Activated naive CD8-positive, alpha-beta T cell treated with anti-CD3 and anti-CD28 coated beads, Interleukin-2, amount 10 ng/mL, durations not matched to agents 7 days and 5 days (primary cell): Measurements from ENCODE around the gene POLQ. TPM values are rescaled to one million over a fixed set of nuclear protein-coding genes. Genes with fewer than 3 reads are reported as not detected.
"Not testable (repeated sequence)": the region's sequence is repeated elsewhere in the genome, so short reads cannot be mapped to it uniquely, and the experiment has no call there.

ENCODE experiments used
- ATAC-seq: fragments of 150-1000 bp; cut with Tn5 transposase; one replicate; pipeline ENCODE4 v1.10.0; 2021; ENCODE audit warnings: low read depth, moderate library complexity
- POLR2A ChIA-PET: fragments of 350-600 bp; sonication (Branson Sonifier 250); formaldehyde crosslinking; loops from one replicate; lab custom pipeline; 2021; ENCODE audit warnings: antibody characterized with exemption; lab: Charles Lee
- DNase-seq: peaks from one replicate; pipeline ENCODE4 v3.0.0; 2021
- H3K27ac Mint-ChIP-seq: one replicate; pipeline ENCODE4 v1.8.0; 2022; ENCODE audit warnings: mild to moderate bottlenecking, mixed read lengths
- H3K27me3 Mint-ChIP-seq: one replicate; pipeline ENCODE4 v1.8.0; 2022; ENCODE audit warnings: mild to moderate bottlenecking, moderate library complexity, mixed read lengths
- H3K36me3 Mint-ChIP-seq: one replicate; pipeline ENCODE4 v1.8.0; 2021; ENCODE audit warnings: mild to moderate bottlenecking, mixed read lengths
- H3K4me1 Mint-ChIP-seq: one replicate; pipeline ENCODE4 v1.8.0; 2021; ENCODE audit warnings: mixed read lengths
- H3K4me3 Mint-ChIP-seq: one replicate; pipeline ENCODE4 v1.8.0; 2022; ENCODE audit warnings: mild to moderate bottlenecking, moderate library complexity, mixed read lengths
- H3K9me3 Mint-ChIP-seq: one replicate; pipeline ENCODE4 v1.8.0; 2021; ENCODE audit warnings: mixed read lengths
- total RNA-seq, 2 experiments: library from RNA; stranded (reverse); gene quantifications; one replicate each; pipeline ENCODE4 v1.2.3, GENCODE V29; 2021

Gene POLQ
- total RNA-seq, 2 experiments from 2014 or later: 22.3 to 25.9 TPM

DNA sequence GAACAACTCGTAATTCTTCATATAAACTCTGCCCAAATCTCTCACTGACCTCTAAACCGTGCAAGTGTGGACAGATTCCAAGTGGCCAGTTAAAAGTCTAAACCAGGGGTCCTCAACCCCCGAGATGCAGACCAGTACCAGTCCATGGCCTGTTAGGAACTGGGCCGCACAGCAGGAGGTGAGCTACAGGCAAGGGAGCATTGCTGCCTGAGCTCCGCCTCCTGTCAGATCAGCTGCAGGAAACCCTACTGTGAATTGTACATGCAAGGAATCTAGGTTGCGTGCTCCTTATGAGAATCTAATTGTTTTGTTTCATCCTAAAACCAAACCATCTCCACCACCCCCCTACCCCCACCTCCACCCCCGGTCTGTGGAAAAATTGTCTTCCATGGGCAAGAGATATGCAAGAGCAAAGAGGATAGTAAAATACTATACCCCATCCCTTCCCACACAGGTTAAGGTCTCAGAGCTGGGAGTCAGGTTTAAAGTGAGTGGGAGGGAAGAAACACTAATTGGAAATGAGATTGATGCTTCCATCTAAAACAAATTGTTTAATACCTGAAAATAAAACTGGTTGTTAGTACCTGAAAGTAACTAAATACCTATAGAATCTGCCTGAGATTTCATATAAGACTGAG, 54.0 kb downstream of the POLQ start:
- Mint-ChIP-seq H3K9me3 (no peaks in the 10 kb centered on the region), H3K4me3 (no peak overlapping the region), H3K36me3 (peaks cover 42% of the 10 kb centered on the region), H3K4me1 (no peaks in the 10 kb centered on the region), H3K27me3 (no peaks in the 10 kb centered on the region), H3K27ac (no peak overlapping the region)
- DNase-seq (no peak), ATAC-seq (no peak)
- POLR2A ChIA-PET: no interaction called here

DNA sequence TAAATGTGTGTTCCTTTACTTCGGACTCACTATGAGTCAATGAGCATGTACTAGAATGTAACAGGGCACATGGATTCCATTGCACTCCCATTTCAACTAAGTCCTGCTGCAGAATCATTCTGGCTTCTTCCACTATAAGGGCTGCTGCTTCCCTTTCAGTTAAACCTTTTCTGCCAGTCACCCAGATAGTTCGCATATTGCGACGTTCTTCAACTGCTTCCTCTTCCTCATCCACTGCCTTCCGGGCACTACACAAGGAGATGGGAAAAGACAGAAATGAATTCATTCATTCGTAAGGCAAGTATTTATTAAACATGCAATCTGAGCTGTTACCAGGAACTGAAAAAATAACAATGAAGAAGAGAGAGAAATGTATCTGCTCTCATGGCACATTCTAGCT, 55.6 kb downstream of the POLQ start:
- Mint-ChIP-seq H3K27me3 (no peaks in the 10 kb centered on the region), H3K4me1 (no peaks in the 10 kb centered on the region), H3K36me3 (peaks cover 37% of the 10 kb centered on the region), H3K27ac (no peak overlapping the region), H3K4me3 (no peak overlapping the region), H3K9me3 (no peaks in the 10 kb centered on the region)
- no peak for ATAC-seq
- POLR2A ChIA-PET: no interaction called here
- DNase-seq: no peak

DNA sequence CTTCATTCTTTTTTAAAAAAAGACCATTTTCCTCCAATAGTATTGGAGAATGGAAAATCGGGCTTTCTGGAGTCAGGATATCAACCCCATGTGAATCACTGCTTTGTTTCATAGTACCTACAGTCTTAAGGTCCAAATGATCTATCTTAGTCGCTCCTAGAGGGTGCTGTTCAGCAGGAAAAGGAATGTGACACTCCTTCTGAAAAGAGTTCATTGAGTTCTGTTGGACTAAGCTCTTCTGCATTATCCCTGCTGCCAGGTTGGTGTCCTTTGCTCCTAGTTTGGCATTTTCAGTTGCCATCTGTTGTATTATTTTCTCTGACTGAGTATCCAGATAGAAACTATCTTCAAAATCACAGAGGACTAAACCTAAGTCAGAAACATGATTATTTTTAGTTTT, 57.2 kb downstream of the POLQ start:
- Mint-ChIP-seq H3K4me3 (no peak overlapping the region), H3K36me3 (peaks cover 35% of the 10 kb centered on the region), H3K27ac (no peak overlapping the region), H3K4me1 (no peaks in the 10 kb centered on the region), H3K9me3 (no peaks in the 10 kb centered on the region), H3K27me3 (no peaks in the 10 kb centered on the region)
- DNase-seq (no peak), ATAC-seq (no peak)
- POLR2A ChIA-PET: interaction anchor here (0.7 kb wide), 1 partner anchor 33 kb away, joined by 5 read pairs; no protein-coding TSS in a partner anchor

DNA sequence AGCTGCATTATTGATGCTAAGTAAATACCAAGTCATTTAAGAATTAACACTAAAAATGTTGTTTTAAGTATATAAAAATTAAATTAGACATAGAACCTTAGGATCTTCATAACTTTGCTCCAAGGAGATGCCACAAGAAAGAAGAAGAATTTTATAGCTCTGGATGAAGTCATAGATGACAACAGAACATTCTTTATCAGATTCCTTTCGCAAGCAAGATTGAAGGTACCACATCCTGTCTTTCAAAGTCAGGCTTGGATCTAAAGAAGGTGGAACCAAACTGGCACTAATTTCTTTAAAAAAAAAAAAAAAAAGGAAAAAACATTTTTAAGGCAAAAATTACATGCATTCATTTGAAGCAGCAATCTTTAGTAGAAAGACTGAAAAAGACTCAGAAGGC, 62.5 kb downstream of the POLQ start:
- H3K4me3 Mint-ChIP-seq: no peak overlapping the region
- no peaks in the 10 kb centered on the region for H3K9me3 Mint-ChIP-seq
- no peaks in the 10 kb centered on the region for H3K4me1 Mint-ChIP-seq
- H3K27ac Mint-ChIP-seq: no peak overlapping the region
- POLR2A ChIA-PET: no interaction called here
- H3K36me3 Mint-ChIP-seq: peaks cover 37% of the 10 kb centered on the region
- no peaks in the 10 kb centered on the region for H3K27me3 Mint-ChIP-seq
- no peak for ATAC-seq
- no peak for DNase-seq

DNA sequence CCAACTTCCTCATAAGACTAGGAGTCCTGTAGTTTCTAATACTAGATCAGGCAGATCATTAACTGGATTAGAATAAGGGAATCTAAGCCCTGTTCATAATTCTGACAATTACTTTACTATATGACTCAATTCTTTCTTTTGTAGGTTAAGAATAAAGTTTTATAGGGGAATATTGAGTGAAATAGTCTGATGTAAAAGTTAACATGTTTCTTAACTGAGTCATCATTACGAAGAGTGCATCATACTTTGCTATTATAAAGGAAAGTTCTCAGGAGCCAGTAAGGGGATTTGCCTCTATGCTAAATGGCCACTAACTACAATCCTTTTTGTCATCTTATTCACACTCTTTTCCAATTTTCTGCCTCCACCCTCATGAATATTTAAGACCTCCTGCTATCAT, 63.1 kb downstream of the POLQ start:
- Mint-ChIP-seq H3K9me3 (no peaks in the 10 kb centered on the region), H3K27me3 (no peaks in the 10 kb centered on the region), H3K27ac (no peak overlapping the region), H3K4me3 (no peak overlapping the region), H3K4me1 (no peaks in the 10 kb centered on the region), H3K36me3 (peaks cover 39% of the 10 kb centered on the region)
- POLR2A ChIA-PET: no interaction called here
- DNase-seq (no peak), ATAC-seq (no peak)

DNA sequence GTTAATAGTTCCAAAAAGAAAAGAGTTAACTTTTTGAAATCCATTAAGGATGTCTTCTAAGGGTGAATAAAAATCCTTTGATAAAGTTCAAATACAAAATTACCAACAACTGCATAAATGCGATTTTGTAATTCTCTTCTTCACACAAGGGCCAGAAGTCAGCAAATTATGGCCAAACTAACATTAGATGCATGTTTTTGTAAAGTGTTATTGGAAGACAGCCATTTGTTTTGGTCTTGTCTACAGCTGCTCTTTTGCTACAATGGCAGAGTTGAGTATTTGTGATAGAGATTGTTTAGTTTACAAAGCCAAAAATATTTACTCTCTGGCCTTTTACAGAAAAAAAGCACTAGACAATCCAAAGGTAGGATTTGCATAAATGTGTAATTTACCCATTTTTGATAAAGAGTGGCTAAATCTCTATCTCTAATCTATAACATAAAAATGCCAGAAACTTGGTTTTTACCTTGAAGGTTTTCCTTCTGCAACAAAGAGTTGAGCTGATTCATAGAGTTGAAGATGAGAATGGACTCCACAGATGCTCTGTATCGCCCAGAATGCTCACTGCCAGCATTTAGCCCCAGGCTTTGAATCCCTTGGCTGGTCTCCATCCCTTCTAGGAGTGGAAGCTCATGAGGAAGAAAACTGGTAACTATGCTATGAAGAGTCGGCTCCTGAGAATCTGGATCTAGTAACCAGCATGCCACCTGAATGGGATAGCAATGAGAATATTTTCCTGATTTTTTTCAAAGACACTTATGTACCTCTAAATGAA, 64.5 kb downstream of the POLQ start:
- Mint-ChIP-seq H3K9me3 (no peaks in the 10 kb centered on the region), H3K4me1 (no peaks in the 10 kb centered on the region), H3K27ac (no peak overlapping the region), H3K4me3 (no peak overlapping the region), H3K36me3 (peaks cover 42% of the 10 kb centered on the region), H3K27me3 (no peaks in the 10 kb centered on the region)
- ATAC-seq: no peak
- no peak for DNase-seq
- POLR2A ChIA-PET: no interaction called here

DNA sequence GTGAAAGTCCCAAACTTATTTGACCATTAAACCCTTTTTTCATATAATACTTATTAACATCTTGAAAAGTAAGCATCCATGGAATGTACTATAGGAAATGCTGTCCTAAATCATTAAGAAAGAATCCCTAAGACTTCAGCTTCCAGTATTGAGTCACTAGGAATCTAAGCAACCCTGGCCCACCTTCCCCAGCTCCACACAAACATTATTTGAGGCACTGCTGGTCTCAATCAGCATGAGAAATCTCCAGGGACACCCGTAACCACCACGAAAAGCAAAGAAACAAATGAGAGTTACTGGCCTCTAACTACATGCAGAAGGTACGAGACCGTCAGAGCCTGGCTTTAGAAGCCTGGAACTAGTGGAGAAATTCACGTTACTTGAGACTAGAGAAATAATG, 68.2 kb downstream of the POLQ start:
- POLR2A ChIA-PET: no interaction called here
- peaks cover 58% of the 10 kb centered on the region for H3K36me3 Mint-ChIP-seq
- H3K9me3 Mint-ChIP-seq: no peaks in the 10 kb centered on the region
- no peaks in the 10 kb centered on the region for H3K27me3 Mint-ChIP-seq
- H3K4me1 Mint-ChIP-seq: no peaks in the 10 kb centered on the region
- H3K27ac Mint-ChIP-seq: no peak overlapping the region
- no peak for DNase-seq
- ATAC-seq: no peak
- H3K4me3 Mint-ChIP-seq: no peak overlapping the region

DNA sequence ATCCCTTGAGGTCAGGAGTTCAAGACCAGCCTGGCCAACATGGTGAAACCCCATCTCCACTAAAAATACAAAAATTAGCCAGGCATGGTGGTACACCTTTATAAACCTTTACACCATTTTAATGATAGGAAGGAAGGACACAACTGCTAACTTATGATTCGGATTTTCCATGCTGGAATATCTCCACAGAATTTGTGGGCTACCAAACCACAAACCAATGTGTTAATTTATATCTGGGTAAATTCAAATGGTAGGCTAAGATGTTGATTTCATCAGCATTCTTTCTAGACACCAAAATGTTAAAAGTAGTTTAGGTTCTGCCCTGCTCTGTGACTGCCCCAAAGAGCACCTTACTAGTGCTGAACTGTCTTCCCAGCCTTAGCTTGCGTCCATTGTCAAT, 72.8 kb downstream of the POLQ start:
- Mint-ChIP-seq H3K36me3 (peaks cover 50% of the 10 kb centered on the region), H3K4me1 (no peaks in the 10 kb centered on the region), H3K27me3 (no peaks in the 10 kb centered on the region), H3K4me3 (no peak overlapping the region), H3K27ac (no peak overlapping the region), H3K9me3 (no peaks in the 10 kb centered on the region)
- POLR2A ChIA-PET: no interaction called here
- ATAC-seq (no peak), DNase-seq (no peak)

DNA sequence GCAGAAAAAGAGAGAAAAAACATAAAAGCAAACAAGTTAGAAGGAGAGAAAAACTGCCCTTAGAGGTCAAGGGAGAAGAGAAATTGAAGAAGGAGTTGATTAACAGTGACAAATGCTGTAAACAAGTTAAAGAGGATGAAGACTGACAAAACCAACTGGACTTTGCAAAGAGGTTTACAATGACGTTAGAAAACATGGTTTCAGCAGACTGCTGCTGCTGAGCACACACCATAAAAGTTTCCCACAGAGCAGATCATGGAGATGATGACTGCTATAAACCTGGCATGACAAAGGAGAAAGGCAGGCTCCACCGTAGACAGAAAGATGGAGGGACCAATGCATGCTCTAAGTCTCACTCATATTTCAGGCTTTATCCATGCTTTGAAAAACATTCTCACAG, 78.7 kb downstream of the POLQ start:
- no peaks in the 10 kb centered on the region for H3K27me3 Mint-ChIP-seq
- no peaks in the 10 kb centered on the region for H3K9me3 Mint-ChIP-seq
- POLR2A ChIA-PET: no interaction called here
- DNase-seq: no peak
- H3K4me3 Mint-ChIP-seq: no peak overlapping the region
- no peak for ATAC-seq
- H3K27ac Mint-ChIP-seq: no peak overlapping the region
- no peaks in the 10 kb centered on the region for H3K4me1 Mint-ChIP-seq
- H3K36me3 Mint-ChIP-seq: peaks cover 47% of the 10 kb centered on the region

DNA sequence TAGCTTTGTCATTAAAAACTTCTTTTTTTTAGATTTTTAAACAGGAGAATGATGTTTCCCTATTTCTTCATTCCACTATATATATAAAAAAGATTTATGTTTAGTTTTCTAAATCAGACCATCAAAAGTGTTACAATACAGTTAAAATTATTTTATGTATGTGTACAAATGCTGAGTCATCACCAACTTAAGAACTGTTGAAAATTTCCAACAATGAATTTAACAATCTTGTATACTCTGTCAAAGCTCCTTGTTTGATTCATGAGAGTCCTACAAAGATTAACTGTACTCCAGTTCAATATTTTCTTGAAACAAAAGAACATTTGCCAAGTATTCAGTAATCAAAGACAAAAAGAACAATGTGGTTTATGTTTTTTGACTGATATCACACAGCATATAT, 82.0 kb downstream of the POLQ start:
- POLR2A ChIA-PET: no interaction called here

DNA sequence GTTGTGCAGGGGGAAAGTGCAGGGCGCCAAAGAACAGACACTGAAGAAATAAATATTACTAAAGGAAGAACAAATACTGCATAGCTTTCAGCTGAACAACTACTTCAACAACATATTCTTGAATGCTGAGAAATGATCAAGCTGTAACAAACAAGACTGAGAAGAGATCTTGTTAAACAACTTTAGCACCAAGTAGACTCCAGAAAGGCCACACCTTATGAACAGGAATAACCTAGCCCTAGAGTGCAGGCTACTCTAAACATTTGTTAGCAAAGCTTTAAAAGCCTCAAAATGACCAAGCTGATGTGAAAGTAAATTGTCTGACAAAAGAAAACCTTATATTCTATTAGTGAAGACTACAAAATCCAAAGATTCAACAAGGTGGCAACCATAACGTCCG, 83.2 kb downstream of the POLQ start:
- peak overlapping the region; percentile 45 for H3K27ac Mint-ChIP-seq
- no peak overlapping the region for H3K4me3 Mint-ChIP-seq
- H3K27me3 Mint-ChIP-seq: no peaks in the 10 kb centered on the region
- DNase-seq: no peak
- no peaks in the 10 kb centered on the region for H3K4me1 Mint-ChIP-seq
- ATAC-seq: no peak
- H3K9me3 Mint-ChIP-seq: no peaks in the 10 kb centered on the region
- H3K36me3 Mint-ChIP-seq: peaks cover 60% of the 10 kb centered on the region
- POLR2A ChIA-PET: no interaction called here

More for the DNA sequence above, 82.0 kb downstream of the POLQ start:
- Mint-ChIP-seq H3K4me3 (no peak overlapping the region), H3K27me3 (no peaks in the 10 kb centered on the region), H3K27ac (no peak overlapping the region), H3K9me3 (no peaks in the 10 kb centered on the region), H3K36me3 (peaks cover 59% of the 10 kb centered on the region), H3K4me1 (no peaks in the 10 kb centered on the region)
- DNase-seq: no peak
- no peak for ATAC-seq

DNA sequence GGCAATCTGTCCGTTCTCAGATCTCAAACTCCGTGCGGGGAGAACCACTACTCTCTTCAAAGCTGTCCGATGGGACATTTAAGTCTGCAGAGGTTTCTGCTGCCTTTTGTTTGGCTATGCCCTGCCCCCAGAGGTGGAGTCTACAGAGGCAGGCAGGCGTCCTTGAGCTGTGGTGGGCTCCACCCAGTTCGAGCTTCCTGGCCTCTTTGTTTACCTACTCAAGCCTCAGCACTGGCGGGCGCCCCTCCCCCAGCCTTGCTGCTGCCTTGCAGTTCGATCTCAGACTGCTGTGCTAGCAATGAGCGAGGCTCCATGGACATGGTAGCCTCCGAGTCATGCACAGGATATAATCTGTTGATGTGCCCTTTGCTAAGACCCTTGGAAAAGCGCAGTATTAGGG, 94.0 kb downstream of the POLQ start:
- H3K27me3 Mint-ChIP-seq, H3K4me1 Mint-ChIP-seq, ATAC-seq, H3K27ac Mint-ChIP-seq, DNase-seq, POLR2A ChIA-PET, H3K4me3 Mint-ChIP-seq, H3K9me3 Mint-ChIP-seq: not testable (repeated sequence)
- peaks cover 56% of the 10 kb centered on the region for H3K36me3 Mint-ChIP-seq

DNA sequence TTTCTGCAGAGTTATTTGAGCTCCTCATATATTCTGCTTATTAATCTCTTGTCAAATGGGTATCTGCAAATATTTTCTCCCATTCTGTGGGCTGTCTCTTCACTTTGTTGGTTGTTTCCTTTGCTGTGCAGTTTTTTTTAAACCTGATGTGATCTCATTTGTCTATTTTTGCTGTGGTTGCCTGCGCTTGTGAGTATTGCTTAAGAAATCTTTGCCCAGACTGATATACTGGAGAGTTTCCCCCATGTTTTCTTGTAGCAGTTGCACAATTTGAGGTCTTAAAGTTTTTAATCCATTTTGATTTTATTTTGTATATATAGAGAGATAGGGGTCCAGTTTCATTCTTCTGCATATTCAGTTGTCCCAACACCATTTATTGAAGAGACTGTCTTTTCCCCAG, 102.3 kb downstream of the POLQ start:
- Mint-ChIP-seq H3K9me3 (no peaks in the 10 kb centered on the region), H3K27ac (no peak overlapping the region), H3K4me1 (no peaks in the 10 kb centered on the region), H3K36me3 (peaks cover 52% of the 10 kb centered on the region), H3K4me3 (no peak overlapping the region), H3K27me3 (no peaks in the 10 kb centered on the region)
- POLR2A ChIA-PET: no interaction called here
- DNase-seq (no peak), ATAC-seq (no peak)

DNA sequence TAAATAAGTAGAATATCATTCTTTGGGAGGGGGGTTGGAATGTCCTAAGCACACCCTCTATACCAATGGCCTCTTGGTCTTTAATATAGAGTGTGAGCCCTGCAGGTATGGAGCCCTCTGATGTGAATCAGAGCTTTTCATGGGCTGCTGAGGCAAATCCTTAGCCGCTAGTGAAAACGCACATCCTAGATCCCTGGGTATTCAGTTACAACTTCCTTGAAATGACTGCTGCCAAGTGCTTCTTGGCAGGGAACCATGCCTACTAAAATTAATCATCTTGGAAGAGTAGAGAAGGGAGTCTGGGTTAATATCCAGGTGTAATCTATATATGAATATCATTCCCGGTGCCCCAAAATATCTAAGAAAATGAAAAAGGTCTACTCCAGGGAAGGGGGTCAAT, 109.1 kb downstream of the POLQ start:
- POLR2A ChIA-PET: interaction anchor here (0.5 kb wide), 1 partner anchor 110 kb away, joined by 3 read pairs; no protein-coding TSS in a partner anchor
- DNase-seq: no peak
- peaks cover 37% of the 10 kb centered on the region for H3K36me3 Mint-ChIP-seq
- no peak overlapping the region for H3K4me3 Mint-ChIP-seq
- no peaks in the 10 kb centered on the region for H3K9me3 Mint-ChIP-seq
- H3K4me1 Mint-ChIP-seq: peaks cover 12% of the 10 kb centered on the region
- H3K27me3 Mint-ChIP-seq: no peaks in the 10 kb centered on the region
- H3K27ac Mint-ChIP-seq: no peak overlapping the region
- no peak for ATAC-seq
